Measurements from ENCODE around the gene SDK1.

SDK1 gene

GRCh38 chr7:3964980-3965606 lies 664.0 kb downstream of the SDK1 start:
- no peak for DNase-seq (ENCODE audit: low spot score)
- TF ChIP-seq CTCF (IDR thresholded peaks at IDR 0.05; ENCODE audit: extremely low read depth, missing control alignments): no peak

GRCh38 chr7:3965794-3966395 lies 664.8 kb downstream of the SDK1 start:
- no peak for TF ChIP-seq CTCF (IDR thresholded peaks at IDR 0.05; ENCODE audit: extremely low read depth, missing control alignments)
- DNase-seq (ENCODE audit: low spot score): no peak

- TF ChIP-seq CTCF (IDR thresholded peaks at IDR 0.05; ENCODE audit: extremely low read depth, missing control alignments): no peak
- no peak for DNase-seq (ENCODE audit: low spot score)
These were observed 667.2 kb downstream of the SDK1 start for GRCh38 chr7:3968234-3968633.

- no peak for TF ChIP-seq CTCF (IDR thresholded peaks at IDR 0.05; ENCODE audit: extremely low read depth, missing control alignments)
- DNase-seq (ENCODE audit: low spot score): no peak
These were observed 668.2 kb downstream of the SDK1 start for GRCh38 chr7:3969286-3969685.

- DNase-seq (ENCODE audit: low spot score): no peak
- TF ChIP-seq CTCF (IDR thresholded peaks at IDR 0.05; ENCODE audit: extremely low read depth, missing control alignments): no peak
These were observed 670.3 kb downstream of the SDK1 start for GRCh38 chr7:3971323-3971722.

GRCh38 chr7:3973264-3973663 lies 672.2 kb downstream of the SDK1 start:
- no peak for DNase-seq (ENCODE audit: low spot score)
- no peak for TF ChIP-seq CTCF (IDR thresholded peaks at IDR 0.05; ENCODE audit: extremely low read depth, missing control alignments)

- TF ChIP-seq CTCF (IDR thresholded peaks at IDR 0.05; ENCODE audit: extremely low read depth, missing control alignments): no peak
- no peak for DNase-seq (ENCODE audit: low spot score)
These were observed 673.3 kb downstream of the SDK1 start for GRCh38 chr7:3974329-3974728.

All from GM20000 (cell line).